Heart left ventricle (tissue), 16 donors: ENCODE measurements around the gene NHSL2. TPM values are rescaled to one million over a fixed set of nuclear protein-coding genes. Genes with fewer than 3 reads are reported as not detected.
A peak's percentile ranks its signal among the peaks of the same experiment; 100 is the strongest.

ENCODE experiments used
- ATAC-seq, 4 donors: fragments of 200-7000 bp; cut with Tn5 transposase; one replicate each; pipeline ENCODE4 v1.9.1; 2020 to 2022; ENCODE audit warnings: moderate library complexity in 4 of 4, mild to moderate bottlenecking in 3 of 4, moderate number of reproducible peaks in 1 of 4
- DNase-seq, 5 donors: peaks; one replicate each; pipeline ENCODE4 v3.0.0-alpha.2; 2020
- H3K27ac ChIP-seq, 12 donors: fragments of 200-600 bp; sonication (generic) in 4 of 12; one replicate each; pipeline versions ENCODE4 v1.5.0 to v1.8.0; 2016 to 2022; ENCODE audit warnings: mild to moderate bottlenecking in 2 of 12
- H3K27me3 ChIP-seq, 9 donors: fragments of 200-600 bp; sonication (generic) in 2 of 9; one replicate each; pipeline versions ENCODE4 v1.5.1 to v1.8.0; 2016 to 2022; ENCODE audit warnings: mild to moderate bottlenecking in 3 of 9
- H3K36me3 ChIP-seq, 9 donors: fragments of 200-600 bp; sonication (generic) in 2 of 9; one replicate each; pipeline versions ENCODE4 v1.5.0 to v1.8.0; 2018 to 2022; ENCODE audit warnings: mild to moderate bottlenecking in 2 of 9
- H3K4me1 ChIP-seq, 12 donors: fragments of 200-600 bp; sonication (generic) in 4 of 12; one replicate each; pipeline versions ENCODE4 v1.5.0 to v1.8.0; 2016 to 2022; ENCODE audit warnings: mild to moderate bottlenecking in 3 of 12
- H3K4me3 ChIP-seq, 12 donors: fragments of 200-600 bp; sonication (generic) in 4 of 12; one replicate each; pipeline versions ENCODE4 v1.5.0 to v1.8.0; 2017 to 2022; ENCODE audit warnings: mild to moderate bottlenecking in 9 of 12, moderate library complexity in 4 of 12
- H3K9me3 ChIP-seq, 12 donors: fragments of 200-600 bp; sonication (generic) in 4 of 12; one replicate each; pipeline versions ENCODE4 v1.5.0 to v1.8.0; 2016 to 2022; ENCODE audit warnings: mild to moderate bottlenecking in 1 of 12
- POLR2A ChIP-seq, 2 donors: fragments of 450-650 bp; IDR thresholded peaks; one replicate each; pipeline ENCODE4 v1.6.1; 2017; ENCODE audit warnings: antibody characterized with exemption in 2 of 2, mild to moderate bottlenecking in 2 of 2, moderate library complexity in 2 of 2
- WGBS, 4 donors: extraction: QIAGEN DNeasy Blood & Tissue Kit in 2 of 4; methylation state at CpG; one replicate each; pipeline versions ENCODE4 v1.1.5 to v1.1.7; 2013 to 2018; 5-methylcytosine and 5-hydroxymethylcytosine counted together
- intact Hi-C, 10 donors: fragments of 100-400 bp; cut with DNase I; formaldehyde crosslinking; loops; one replicate each; pipeline versions ENCODE4 v1.11.1 to v1.14.2; 2022
- polyA plus RNA-seq, 2 donors: library from polyadenylated mRNA; stranded (reverse); fragments of 200-250 nt; gene quantifications; one replicate each; pipeline ENCODE4 v1.2.3, GENCODE V29; 2013
- total RNA-seq, 9 donors: library from RNA; depleted of rRNA in 2 of 9; stranded (reverse); fragments of >200 nt in 2 of 9; fragmentation: NEBNext Ultra II Directional in 3 of 9; extraction: Animal tissue kit (Norgen Biotek cat#: 25700) in 3 of 9; gene quantifications; one replicate each; pipeline versions ENCODE4 v1.1.0 to v1.2.4, GENCODE V29; 2016 to 2023
- TF ChIP-seq, protein P1 (sequence below), 12 donors: fragments of 200-600 bp; sonication (generic) in 4 of 12; IDR thresholded peaks; one replicate each; pipeline versions ENCODE4 v1.5.0 to v1.8.0; 2018 to 2022; ENCODE audit warnings: antibody characterized with exemption in 12 of 12, mild to moderate bottlenecking in 5 of 12
- donor health status: ischemic (EF 13 %, LVEDD 7.1; RV severe dilation, severe dysfunction).
- donor health status: healthy with polysubstance abuse.
- donor health status: DM: no; HTN: yes; CAD: no.
- donor health status: DM: no; HTN: no; CAD: no.
- donor health status: ischemic (EF 25% LVEDD 6.9; RV normal size, moderate dysfunction).
- donor health status: ischemic (EF 25% LVEDD 5.7; RV mildly dilated, moderate dysfunction).
- donor health status: healthy.
- donor health status: DM: yes; HTN: yes; CAD: no.
- donor health status: ischemic (EF 35%, LVEDD 5.7; RV mildly dilated, moderate dysfunction).
- donor health status: nonischemic (EF 11% LVEDD 7.7; RV severe dilation, severe dysfunction).
- donor health status: DM: yes; HTN: yes; CAD: no.
- donor health status: PGD.
- donor health status: ischemic (EF 29% LVEDD 5.4; RV normal size, mild dysfunction).
- donor health status: nonischemic (EF 23%, LVEDD 6.1; RV moderate dilation, normal function).

NHSL2 gene
- total and polyA plus RNA-seq, 11 donors, result 1.8 to 14.0 (median 5.8) TPM

DNA sequence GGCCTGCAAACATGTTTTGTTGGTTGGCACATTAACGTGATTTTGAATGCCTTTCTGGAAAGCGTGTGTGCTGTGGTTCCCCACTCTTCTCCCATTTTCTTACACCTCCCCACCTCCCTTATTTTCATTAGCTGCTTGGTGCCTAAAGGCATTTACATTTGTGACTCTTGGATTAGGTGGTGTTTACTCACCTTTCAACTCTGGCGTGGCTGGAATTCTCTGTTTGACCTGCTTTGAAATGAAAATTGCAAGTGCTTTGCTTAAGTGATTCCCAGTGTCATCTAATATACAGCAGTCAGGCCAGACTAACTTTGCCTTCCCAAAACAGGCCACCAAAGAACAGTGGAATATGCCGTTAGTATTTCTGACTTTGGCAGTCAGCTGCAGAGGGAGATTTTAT, 80.5 kb downstream of the NHSL2 start:
- peaks cover 0 to 22% (median 0%) of the 10 kb centered on the region in 9 donors for H3K27me3 ChIP-seq
- DNase-seq, result no peak
- H3K4me3 ChIP-seq, result no peak overlapping the region
- H3K9me3 ChIP-seq, result no peaks in the 10 kb centered on the region
- TF ChIP-seq POLR2A (IDR thresholded peaks at IDR 0.05), result no peak
- H3K27ac ChIP-seq, result peak overlapping the region in 1 of 12 donors; percentile 56
- intact Hi-C loops, result no loop called here
- WGBS, 4 donors, result 63 to 94% (median 80%) methylated on average over 4 of the region's 4 CpGs
- H3K36me3 ChIP-seq, result no peaks in the 10 kb centered on the region
- H3K4me1 ChIP-seq, result no peaks in the 10 kb centered on the region
- ATAC-seq, result no peak

DNA sequence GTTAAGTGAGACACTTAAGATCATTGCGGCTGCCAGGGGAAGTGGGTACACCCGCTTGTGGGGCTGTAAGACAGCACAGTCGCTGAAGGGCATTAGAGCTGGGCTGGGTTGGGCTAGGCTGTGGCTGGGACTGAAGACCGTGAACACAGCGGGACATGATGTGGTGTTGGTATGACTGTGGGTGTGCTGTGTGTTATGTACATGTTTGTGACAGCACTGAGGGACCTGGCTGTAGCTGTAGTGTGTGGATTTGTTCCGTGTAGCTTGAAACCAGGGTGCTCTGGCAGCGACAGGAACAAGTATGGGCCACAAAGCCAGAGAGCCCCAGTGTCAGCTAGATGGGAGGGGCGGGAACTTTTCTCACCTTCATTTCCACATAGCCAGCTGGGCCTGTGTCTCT, 82.1 kb downstream of the NHSL2 start:
- Histone ChIP-seq H3K27ac (peak overlapping the region in 1 of 12 donors; percentile 32), H3K27me3 (peaks cover 0 to 7% (median 0%) of the 10 kb centered on the region in 9 donors), H3K9me3 (no peaks in the 10 kb centered on the region), H3K4me3 (no peak overlapping the region), H3K4me1 (peaks cover 0 to 9% (median 0%) of the 10 kb centered on the region in 12 donors), H3K36me3 (no peaks in the 10 kb centered on the region)
- ATAC-seq (no peak), DNase-seq (no peak)
- TF ChIP-seq POLR2A (IDR thresholded peaks at IDR 0.05), result no peak
- TF ChIP-seq, protein P1, sequence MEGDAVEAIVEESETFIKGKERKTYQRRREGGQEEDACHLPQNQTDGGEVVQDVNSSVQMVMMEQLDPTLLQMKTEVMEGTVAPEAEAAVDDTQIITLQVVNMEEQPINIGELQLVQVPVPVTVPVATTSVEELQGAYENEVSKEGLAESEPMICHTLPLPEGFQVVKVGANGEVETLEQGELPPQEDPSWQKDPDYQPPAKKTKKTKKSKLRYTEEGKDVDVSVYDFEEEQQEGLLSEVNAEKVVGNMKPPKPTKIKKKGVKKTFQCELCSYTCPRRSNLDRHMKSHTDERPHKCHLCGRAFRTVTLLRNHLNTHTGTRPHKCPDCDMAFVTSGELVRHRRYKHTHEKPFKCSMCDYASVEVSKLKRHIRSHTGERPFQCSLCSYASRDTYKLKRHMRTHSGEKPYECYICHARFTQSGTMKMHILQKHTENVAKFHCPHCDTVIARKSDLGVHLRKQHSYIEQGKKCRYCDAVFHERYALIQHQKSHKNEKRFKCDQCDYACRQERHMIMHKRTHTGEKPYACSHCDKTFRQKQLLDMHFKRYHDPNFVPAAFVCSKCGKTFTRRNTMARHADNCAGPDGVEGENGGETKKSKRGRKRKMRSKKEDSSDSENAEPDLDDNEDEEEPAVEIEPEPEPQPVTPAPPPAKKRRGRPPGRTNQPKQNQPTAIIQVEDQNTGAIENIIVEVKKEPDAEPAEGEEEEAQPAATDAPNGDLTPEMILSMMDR (IDR thresholded peaks at IDR 0.05), result no peak
- intact Hi-C loops, result no loop called here
- WGBS, 4 donors, result 70 to 80% (median 77%) methylated on average over 8 of the region's 8 CpGs

DNA sequence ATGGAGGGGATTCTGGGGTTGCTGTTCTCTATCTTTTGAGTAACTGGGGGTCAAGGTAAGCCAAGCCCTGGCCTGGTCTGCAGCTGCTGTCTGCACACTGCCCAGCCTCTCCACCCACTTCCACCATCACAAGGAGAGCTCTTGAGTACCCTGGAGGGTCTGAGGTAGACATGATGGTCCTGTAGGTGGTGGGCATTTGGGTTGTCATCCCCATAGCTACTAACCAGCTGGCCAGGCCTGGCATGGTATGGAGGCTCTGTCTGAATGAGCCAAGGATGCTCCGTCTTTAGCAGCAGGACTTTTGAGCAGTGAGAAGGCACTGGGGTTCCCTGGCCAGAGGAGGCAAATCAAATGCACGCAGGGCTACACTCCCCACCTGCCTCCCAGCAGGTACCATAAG, 82.7 kb downstream of the NHSL2 start:
- peaks cover 0 to 3% (median 0%) of the 10 kb centered on the region in 9 donors for H3K27me3 ChIP-seq
- ATAC-seq (no peak), DNase-seq (no peak)
- intact Hi-C loops, result no loop called here
- peak overlapping the region in 1 of 12 donors; percentile 32 for H3K27ac ChIP-seq
- 63 to 98% (median 80%) methylated on average over 2 of the region's 2 CpGs for WGBS, 4 donors
- H3K4me1 ChIP-seq, result peaks cover 0 to 9% (median 0%) of the 10 kb centered on the region in 12 donors
- H3K9me3 ChIP-seq, result no peaks in the 10 kb centered on the region
- H3K4me3 ChIP-seq, result no peak overlapping the region
- TF ChIP-seq, protein P1 (IDR thresholded peaks at IDR 0.05), result no peak
- no peak for TF ChIP-seq POLR2A (IDR thresholded peaks at IDR 0.05)
- no peaks in the 10 kb centered on the region for H3K36me3 ChIP-seq

DNA sequence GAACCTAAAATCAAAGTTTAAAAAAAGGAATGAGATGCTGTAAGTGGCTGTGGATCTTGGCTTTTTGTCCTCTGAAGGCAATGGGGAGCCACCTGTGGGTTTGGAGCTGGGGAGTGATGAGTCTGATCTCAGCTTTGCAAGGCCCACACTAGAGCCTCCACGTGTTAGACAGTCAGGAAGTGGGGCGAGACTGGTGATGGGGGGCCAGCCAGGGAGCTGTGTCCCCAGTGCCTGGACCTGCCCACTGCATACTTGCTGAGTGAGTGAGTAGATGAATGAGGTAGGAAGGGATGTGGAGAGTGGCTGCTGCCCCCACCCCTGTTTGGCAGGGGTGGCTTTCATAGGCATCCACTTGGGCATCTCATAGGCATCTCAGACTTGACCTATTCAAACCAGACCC, 84.0 kb downstream of the NHSL2 start:
- TF ChIP-seq POLR2A (IDR thresholded peaks at IDR 0.05), result no peak
- TF ChIP-seq, protein P1 (IDR thresholded peaks at IDR 0.05), result no peak
- Histone ChIP-seq H3K36me3 (no peaks in the 10 kb centered on the region), H3K4me1 (peaks cover 0 to 9% (median 0%) of the 10 kb centered on the region in 12 donors), H3K27me3 (peaks cover 0 to 2% (median 0%) of the 10 kb centered on the region in 9 donors), H3K4me3 (no peak overlapping the region), H3K27ac (no peak overlapping the region), H3K9me3 (no peaks in the 10 kb centered on the region)
- ATAC-seq, result no peak
- no peak for DNase-seq
- intact Hi-C loops, result no loop called here
- WGBS, 4 donors, result 79 to 88% (median 84%) methylated on average over 2 of the region's 2 CpGs

DNA sequence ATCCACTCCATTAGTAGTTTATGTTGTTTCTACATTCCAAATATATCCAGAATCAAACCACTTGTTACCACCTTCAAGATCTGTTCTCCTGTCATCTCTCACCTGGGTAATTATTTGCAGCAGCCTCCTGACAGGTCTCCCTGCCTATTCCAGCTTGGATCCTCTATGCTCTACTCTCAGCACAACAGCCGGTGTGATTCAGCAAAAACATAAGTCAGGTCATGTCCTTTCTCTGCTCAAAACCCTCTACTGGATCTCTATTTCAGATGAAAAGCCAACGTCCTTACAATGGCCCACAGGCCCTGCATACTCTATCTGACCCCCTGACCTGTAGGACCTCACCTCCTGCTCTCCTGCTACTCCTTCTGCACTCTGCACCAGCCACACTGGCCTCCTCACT, 84.5 kb downstream of the NHSL2 start:
- 51 to 81% (median 62%) methylated on average over 2 of the region's 2 CpGs for WGBS, 4 donors
- ATAC-seq (no peak), DNase-seq (no peak)
- peaks cover 0 to 9% (median 0%) of the 10 kb centered on the region in 12 donors for H3K4me1 ChIP-seq
- intact Hi-C loops, result loop anchor here in 2 of 10 donors (5.0 kb wide), 1 partner anchor 132 kb away; no protein-coding TSS in a partner anchor
- no peaks in the 10 kb centered on the region for H3K9me3 ChIP-seq
- peaks cover 0 to 2% (median 0%) of the 10 kb centered on the region in 9 donors for H3K27me3 ChIP-seq
- no peak overlapping the region for H3K27ac ChIP-seq
- H3K36me3 ChIP-seq, result no peaks in the 10 kb centered on the region
- H3K4me3 ChIP-seq, result no peak overlapping the region
- TF ChIP-seq POLR2A (IDR thresholded peaks at IDR 0.05), result no peak
- TF ChIP-seq, protein P1 (IDR thresholded peaks at IDR 0.05), result no peak
